ENCODE data around the gene RPS6KA2.

Gene RPS6KA2

DNA sequence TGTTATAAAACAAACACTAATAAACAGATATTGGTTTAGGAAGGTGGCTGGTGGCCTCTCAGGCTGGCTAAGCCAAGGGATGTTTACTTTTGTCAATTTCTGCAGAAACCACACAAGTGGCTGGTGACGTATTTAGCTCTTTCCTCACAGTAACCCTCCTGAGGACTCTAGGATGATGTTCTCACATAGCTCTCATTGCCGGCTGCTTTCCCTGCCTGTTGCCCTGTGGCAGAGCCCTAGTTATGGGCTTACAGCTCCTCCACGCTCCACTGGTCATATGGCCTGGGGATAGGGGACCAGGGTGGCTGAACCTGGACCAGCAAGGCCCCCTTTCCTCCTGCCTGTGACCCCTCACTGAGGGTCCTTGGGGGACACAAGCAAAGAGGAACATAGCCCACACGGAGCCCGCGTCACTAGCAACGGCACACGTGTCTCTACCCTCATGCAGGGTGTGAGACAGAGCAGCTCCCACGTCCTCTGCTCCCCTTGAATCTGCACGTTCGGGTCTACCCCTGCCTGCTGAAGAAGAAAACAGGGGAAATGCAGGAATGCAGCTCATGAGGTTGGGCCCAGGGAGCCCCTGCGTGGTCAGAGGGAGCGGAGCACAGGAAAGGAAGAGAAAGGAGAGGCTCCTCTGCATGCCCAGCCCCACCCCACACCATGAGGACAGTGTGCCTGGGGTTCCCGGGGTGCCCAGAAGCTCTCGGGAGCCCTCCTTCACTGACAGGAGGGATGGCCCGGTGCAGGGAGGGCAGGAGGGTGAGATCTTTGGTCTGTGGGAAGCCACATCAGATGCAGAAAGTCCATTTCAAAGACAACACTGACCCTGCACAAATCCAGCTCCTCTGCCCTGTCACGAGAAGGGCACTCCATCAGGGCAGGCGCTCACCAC lies 54.4 kb downstream of the RPS6KA2 start:
- DNase-seq (ENCODE audit: low read depth in 1 of 2, low spot score in 1 of 2) = no peak
- Histone ChIP-seq H3K4me3 (replicated peaks; ENCODE audit: insufficient read depth, low read length) (no peak overlapping the region), H3K27me3 (ENCODE audit: insufficient read depth, poor library complexity, severe bottlenecking) (no peaks in the 10 kb centered on the region), H3K27ac (replicated peaks) (no peak overlapping the region)
- no peak for TF ChIP-seq SPI1 (IDR thresholded peaks at IDR 0.05; ENCODE audit: borderline replicate concordance, low read depth)
- TF ChIP-seq CTCF (IDR thresholded peaks at IDR 0.05; ENCODE audit: insufficient read depth, low read length) = no peak
- TF ChIP-seq REST (IDR thresholded peaks at IDR 0.05; ENCODE audit: insufficient replicate concordance, low read depth) = no peak
- TF ChIP-seq POLR2AphosphoS5 (IDR thresholded peaks at IDR 0.05; ENCODE audit: low read depth) = no peak
- no peak for TF ChIP-seq GABPA (IDR thresholded peaks at IDR 0.05; ENCODE audit: low read depth)

DNA sequence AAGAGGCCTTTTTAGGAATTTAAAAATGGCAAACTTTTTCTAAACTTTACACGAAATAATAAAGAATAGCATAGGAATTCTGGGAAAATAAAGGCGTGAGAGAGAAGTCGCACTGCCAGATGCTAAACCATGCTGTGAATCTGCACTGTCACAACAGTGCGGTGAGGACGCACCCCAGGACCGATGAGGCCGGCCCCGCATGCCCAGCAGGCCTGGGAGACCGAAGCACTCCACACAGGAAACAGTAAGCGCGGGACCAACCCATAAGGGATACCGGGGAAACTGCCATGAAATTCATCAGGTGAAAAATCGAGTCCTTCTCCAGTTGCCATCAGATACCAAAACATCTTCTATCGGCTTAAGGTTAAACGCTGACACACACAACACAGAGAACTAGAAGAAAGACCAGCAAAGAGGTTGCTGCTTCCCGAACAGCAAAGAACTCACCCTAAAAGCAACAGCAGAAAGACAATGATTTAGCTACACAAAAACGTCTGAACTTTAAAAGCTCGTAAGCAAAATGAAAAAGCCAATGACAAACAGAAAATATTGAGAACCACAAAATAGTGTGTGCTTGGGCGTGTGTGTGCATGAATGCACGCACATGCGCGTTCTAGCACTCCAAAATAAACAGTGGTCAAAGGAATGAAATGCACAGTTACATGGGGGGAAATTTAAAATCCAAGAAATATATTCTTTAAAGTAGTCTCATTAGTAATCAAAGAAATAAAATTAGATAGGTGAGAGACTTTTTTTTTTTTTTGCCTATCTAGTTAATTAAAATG lies 55.9 kb downstream of the RPS6KA2 start:
- TF ChIP-seq SPI1 (IDR thresholded peaks at IDR 0.05; ENCODE audit: borderline replicate concordance, low read depth) (no peak), GABPA (IDR thresholded peaks at IDR 0.05; ENCODE audit: low read depth) (no peak), POLR2AphosphoS5 (IDR thresholded peaks at IDR 0.05; ENCODE audit: low read depth) (no peak), REST (IDR thresholded peaks at IDR 0.05; ENCODE audit: insufficient replicate concordance, low read depth) (no peak), CTCF (IDR thresholded peaks at IDR 0.05; ENCODE audit: insufficient read depth, low read length) (no peak)
- no peak overlapping the region for H3K27ac ChIP-seq (replicated peaks)
- no peaks in the 10 kb centered on the region for H3K27me3 ChIP-seq (ENCODE audit: insufficient read depth, poor library complexity, severe bottlenecking)
- H3K4me3 ChIP-seq (replicated peaks; ENCODE audit: insufficient read depth, low read length) = no peak overlapping the region
- DNase-seq (ENCODE audit: low read depth in 1 of 2, low spot score in 1 of 2) = no peak

GRCh38 chr6:166569206-166569605 lies 57.8 kb downstream of the RPS6KA2 start:
- TF ChIP-seq CTCF (IDR thresholded peaks at IDR 0.05; ENCODE audit: insufficient read depth, low read length) (no peak), POLR2AphosphoS5 (IDR thresholded peaks at IDR 0.05; ENCODE audit: low read depth) (no peak), REST (IDR thresholded peaks at IDR 0.05; ENCODE audit: insufficient replicate concordance, low read depth) (no peak), GABPA (IDR thresholded peaks at IDR 0.05; ENCODE audit: low read depth) (no peak), SPI1 (IDR thresholded peaks at IDR 0.05; ENCODE audit: borderline replicate concordance, low read depth) (no peak)
- no peak overlapping the region for H3K27ac ChIP-seq (replicated peaks)
- DNase-seq (ENCODE audit: low read depth in 1 of 2, low spot score in 1 of 2) = no peak
- H3K4me3 ChIP-seq (replicated peaks; ENCODE audit: insufficient read depth, low read length) = no peak overlapping the region
- H3K27me3 ChIP-seq (ENCODE audit: insufficient read depth, poor library complexity, severe bottlenecking) = no peaks in the 10 kb centered on the region

Measured in HL-60 (cell line).